Astrocyte (in vitro differentiated cells and primary cell): ENCODE measurements around the gene KLHDC7A. TPM values are rescaled to one million over a fixed set of nuclear protein-coding genes. Genes with fewer than 3 reads are reported as not detected.

Experiments
- DNase-seq: peaks from one replicate; pipeline ENCODE4 v3.0.0-alpha.2; 2010; ENCODE audit warnings: low read depth
- FAIRE-seq: peaks from 2 replicates; lab custom pipeline; 2011; peaks lifted over from hg19 to GRCh38; lab: Jason Lieb, UNC
- H2AFZ ChIP-seq: 2 replicates; pipeline ENCODE4 v1.6.0; 2012; ENCODE audit warnings: low read depth, low read length, inconsistent platforms
- H3K27ac ChIP-seq: 2 replicates; pipeline ENCODE4 v1.5.1; 2011; ENCODE audit warnings: low read depth, low read length, inconsistent platforms
- H3K27me3 ChIP-seq: 2 replicates; pipeline ENCODE4 v1.6.0; 2011; ENCODE audit warnings: low read length, inconsistent platforms; ENCODE audit not compliant: insufficient read depth
- H3K36me3 ChIP-seq: 2 replicates; pipeline ENCODE4 v1.5.1; 2011; ENCODE audit warnings: low read length, inconsistent platforms; ENCODE audit not compliant: insufficient read depth
- H3K4me1 ChIP-seq: 2 replicates; pipeline ENCODE4 v1.5.1; 2011; ENCODE audit warnings: low read length, inconsistent platforms; ENCODE audit not compliant: insufficient read depth
- H3K4me2 ChIP-seq: 2 replicates; pipeline ENCODE4 v1.6.0; 2012; ENCODE audit warnings: low read length, inconsistent platforms
- H3K4me3 ChIP-seq: 2 replicates; pipeline ENCODE4 v1.5.1; 2011; ENCODE audit warnings: low read depth, mild to moderate bottlenecking, low read length, inconsistent platforms; ENCODE audit not compliant: insufficient read depth
- H3K79me2 ChIP-seq: 2 replicates; pipeline ENCODE4 v1.6.0; 2012; ENCODE audit warnings: mild to moderate bottlenecking, low read length, inconsistent platforms; ENCODE audit not compliant: insufficient read depth
- H3K9ac ChIP-seq: 2 replicates; pipeline ENCODE4 v1.6.0; 2012; ENCODE audit warnings: mild to moderate bottlenecking, low read length, inconsistent platforms
- H3K9me3 ChIP-seq: 2 replicates; pipeline ENCODE4 v1.5.1; 2012; ENCODE audit warnings: low read depth, mild to moderate bottlenecking, low read length, inconsistent platforms; ENCODE audit not compliant: insufficient read depth
- H4K20me1 ChIP-seq: 2 replicates; pipeline ENCODE4 v1.6.0; 2012; ENCODE audit warnings: low read length, inconsistent platforms; ENCODE audit not compliant: insufficient read depth
- H3K27ac Mint-ChIP-seq: one replicate; pipeline ENCODE4 v1.8.0; 2021; ENCODE audit warnings: mild to moderate bottlenecking, mixed read lengths; ENCODE audit not compliant: unreplicated experiment
- H3K27me3 Mint-ChIP-seq: one replicate; pipeline ENCODE4 v1.8.0; 2021; ENCODE audit warnings: low read depth, mixed read lengths; ENCODE audit not compliant: unreplicated experiment
- H3K36me3 Mint-ChIP-seq: one replicate; pipeline ENCODE4 v1.8.0; 2021; ENCODE audit warnings: low read depth, mixed read lengths; ENCODE audit not compliant: unreplicated experiment
- H3K4me1 Mint-ChIP-seq: one replicate; pipeline ENCODE4 v1.8.0; 2021; ENCODE audit warnings: low read depth, mixed read lengths; ENCODE audit not compliant: unreplicated experiment
- H3K4me3 Mint-ChIP-seq: one replicate; pipeline ENCODE4 v1.8.0; 2021; ENCODE audit warnings: mild to moderate bottlenecking, moderate library complexity, mixed read lengths; ENCODE audit not compliant: unreplicated experiment
- H3K9me3 Mint-ChIP-seq: one replicate; pipeline ENCODE4 v1.8.0; 2021; ENCODE audit warnings: mild to moderate bottlenecking, mixed read lengths; ENCODE audit not compliant: unreplicated experiment
- EZH2 ChIP-seq: IDR thresholded peaks from 2 replicates; pipeline ENCODE4 v1.6.1; 2012; ENCODE audit warnings: mild to moderate bottlenecking, low read length, inconsistent platforms; ENCODE audit not compliant: insufficient read depth
- total RNA-seq: library from RNA; stranded (reverse); gene quantifications from 2 replicates; pipeline ENCODE4 v1.2.1, GENCODE V29; 2021
- TF ChIP-seq, protein P1 (sequence below): IDR thresholded peaks from 2 replicates; pipeline ENCODE4 v1.5.1; 2011; ENCODE audit warnings: low read depth, mild to moderate bottlenecking, inconsistent platforms, low read length, moderate library complexity; ENCODE audit not compliant: insufficient read depth

KLHDC7A gene
- total RNA-seq, 1 donor from 2014 or later, result 0.14 TPM

GRCh38 chr1:18513995-18514394 is 33.3 kb downstream of the KLHDC7A start:
- Mint-ChIP-seq H3K36me3 (no peaks in the 10 kb centered on the region), H3K4me1 (no peaks in the 10 kb centered on the region), H3K4me3 (no peak overlapping the region), H3K27me3 (peaks cover 2% of the 10 kb centered on the region), H3K27ac (no peak overlapping the region), H3K9me3 (peaks cover 6% of the 10 kb centered on the region)
- no peaks in the 10 kb centered on the region for H3K36me3 ChIP-seq
- no peaks in the 10 kb centered on the region for H4K20me1 ChIP-seq
- H3K9ac ChIP-seq, result no peak overlapping the region
- no peak for DNase-seq
- H3K79me2 ChIP-seq, result no peaks in the 10 kb centered on the region
- no peak overlapping the region for H3K4me2 ChIP-seq
- no peak for FAIRE-seq
- H3K27me3 ChIP-seq, result no peaks in the 10 kb centered on the region
- TF ChIP-seq, protein P1, sequence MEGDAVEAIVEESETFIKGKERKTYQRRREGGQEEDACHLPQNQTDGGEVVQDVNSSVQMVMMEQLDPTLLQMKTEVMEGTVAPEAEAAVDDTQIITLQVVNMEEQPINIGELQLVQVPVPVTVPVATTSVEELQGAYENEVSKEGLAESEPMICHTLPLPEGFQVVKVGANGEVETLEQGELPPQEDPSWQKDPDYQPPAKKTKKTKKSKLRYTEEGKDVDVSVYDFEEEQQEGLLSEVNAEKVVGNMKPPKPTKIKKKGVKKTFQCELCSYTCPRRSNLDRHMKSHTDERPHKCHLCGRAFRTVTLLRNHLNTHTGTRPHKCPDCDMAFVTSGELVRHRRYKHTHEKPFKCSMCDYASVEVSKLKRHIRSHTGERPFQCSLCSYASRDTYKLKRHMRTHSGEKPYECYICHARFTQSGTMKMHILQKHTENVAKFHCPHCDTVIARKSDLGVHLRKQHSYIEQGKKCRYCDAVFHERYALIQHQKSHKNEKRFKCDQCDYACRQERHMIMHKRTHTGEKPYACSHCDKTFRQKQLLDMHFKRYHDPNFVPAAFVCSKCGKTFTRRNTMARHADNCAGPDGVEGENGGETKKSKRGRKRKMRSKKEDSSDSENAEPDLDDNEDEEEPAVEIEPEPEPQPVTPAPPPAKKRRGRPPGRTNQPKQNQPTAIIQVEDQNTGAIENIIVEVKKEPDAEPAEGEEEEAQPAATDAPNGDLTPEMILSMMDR, result no peak
- TF ChIP-seq EZH2, result no peak
- no peaks in the 10 kb centered on the region for H3K4me1 ChIP-seq
- H2AFZ ChIP-seq, result no peak overlapping the region
- peaks cover 5% of the 10 kb centered on the region for H3K9me3 ChIP-seq
- no peak overlapping the region for H3K4me3 ChIP-seq
- H3K27ac ChIP-seq, result no peak overlapping the region

DNA sequence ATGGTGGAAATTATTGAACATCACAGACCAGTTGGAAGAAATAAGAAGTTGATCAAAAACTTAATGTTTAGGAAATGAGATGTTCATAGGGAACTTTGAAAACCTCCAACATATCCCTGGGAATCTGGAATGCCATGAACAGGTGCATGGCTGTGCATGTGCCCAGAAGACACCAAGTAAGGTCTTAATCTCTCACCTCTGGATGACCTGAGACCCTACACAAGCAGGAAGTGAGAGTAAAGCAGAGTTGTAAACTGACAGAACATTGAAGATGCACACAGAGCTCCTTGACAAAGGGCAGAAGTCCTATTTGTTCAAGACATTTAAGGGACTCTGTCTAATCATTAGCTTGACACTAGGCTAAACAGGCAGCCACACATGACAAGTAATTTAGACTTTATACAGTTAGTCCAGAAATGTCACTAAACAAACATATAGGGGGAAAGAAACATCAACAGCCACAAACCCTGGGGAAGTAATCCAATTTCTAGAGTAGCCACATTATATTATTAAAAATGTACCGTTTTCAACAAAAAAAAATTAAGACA is 34.5 kb downstream of the KLHDC7A start:
- no peak for FAIRE-seq
- H3K4me1 Mint-ChIP-seq, result no peaks in the 10 kb centered on the region
- H3K27ac ChIP-seq, result no peak overlapping the region

GRCh38 chr1:18516473-18516872 is 35.7 kb downstream of the KLHDC7A start:
- H2AFZ ChIP-seq, result no peak overlapping the region
- no peak overlapping the region for H3K27ac ChIP-seq
- H4K20me1 ChIP-seq, result no peaks in the 10 kb centered on the region
- TF ChIP-seq EZH2, result no peak
- TF ChIP-seq, protein P1, result no peak
- Mint-ChIP-seq H3K4me1 (no peaks in the 10 kb centered on the region), H3K9me3 (peaks cover 4% of the 10 kb centered on the region), H3K27ac (no peak overlapping the region), H3K36me3 (no peaks in the 10 kb centered on the region), H3K27me3 (peaks cover 5% of the 10 kb centered on the region), H3K4me3 (no peak overlapping the region)
- H3K9me3 ChIP-seq, result peaks cover 2% of the 10 kb centered on the region
- H3K4me1 ChIP-seq, result no peaks in the 10 kb centered on the region
- FAIRE-seq, result no peak
- no peaks in the 10 kb centered on the region for H3K27me3 ChIP-seq
- no peak for DNase-seq
- H3K4me3 ChIP-seq, result no peak overlapping the region
- no peaks in the 10 kb centered on the region for H3K79me2 ChIP-seq
- no peak overlapping the region for H3K4me2 ChIP-seq
- H3K9ac ChIP-seq, result no peak overlapping the region
- no peaks in the 10 kb centered on the region for H3K36me3 ChIP-seq

More for the DNA sequence above, 34.5 kb downstream of the KLHDC7A start:
- TF ChIP-seq, protein P1, result no peak
- no peak for TF ChIP-seq EZH2
- H3K79me2 ChIP-seq, result no peaks in the 10 kb centered on the region
- no peak overlapping the region for H3K9ac ChIP-seq
- H3K27me3 ChIP-seq, result no peaks in the 10 kb centered on the region
- no peak overlapping the region for H3K27ac Mint-ChIP-seq
- no peaks in the 10 kb centered on the region for H4K20me1 ChIP-seq
- H3K4me3 ChIP-seq, result no peak overlapping the region
- peaks cover 4% of the 10 kb centered on the region for H3K9me3 Mint-ChIP-seq
- no peaks in the 10 kb centered on the region for H3K36me3 ChIP-seq
- H3K4me3 Mint-ChIP-seq, result no peak overlapping the region
- peaks cover 5% of the 10 kb centered on the region for H3K9me3 ChIP-seq
- no peaks in the 10 kb centered on the region for H3K36me3 Mint-ChIP-seq
- H2AFZ ChIP-seq, result no peak overlapping the region
- H3K4me2 ChIP-seq, result no peak overlapping the region
- no peak for DNase-seq
- H3K4me1 ChIP-seq, result no peaks in the 10 kb centered on the region
- peaks cover 2% of the 10 kb centered on the region for H3K27me3 Mint-ChIP-seq
